EL (cell line): ENCODE results near the gene PIGL.
A peak's percentile ranks its signal among the peaks of the same experiment; 100 is the strongest.
"Not testable (repeated sequence)": the region's sequence is repeated elsewhere in the genome, so short reads cannot be mapped to it uniquely, and the experiment has no call there.

Experiments
- DNase-seq: peaks from one replicate; pipeline ENCODE4 v3.0.0-alpha.2; 2016

The PIGL gene

GRCh38 chr17:16222406-16222805 is 5.4 kb downstream of the PIGL start:
- no peak for DNase-seq

- DNase-seq, result not testable (repeated sequence)
Measured at GRCh38 chr17:16229912-16230561, 13.0 kb downstream of the PIGL start.

- no peak for DNase-seq
Measured at GRCh38 chr17:16232391-16232790, 15.4 kb downstream of the PIGL start.

GRCh38 chr17:16239931-16240330 is 22.9 kb downstream of the PIGL start:
- DNase-seq, result no peak

- DNase-seq, result no peak
Measured at GRCh38 chr17:16241906-16242399, 24.9 kb downstream of the PIGL start.

GRCh38 chr17:16243385-16243784 is 26.4 kb downstream of the PIGL start:
- DNase-seq, result no peak

- peak; percentile 8 for DNase-seq
Measured at GRCh38 chr17:16243801-16244567, 27.0 kb downstream of the PIGL start.

GRCh38 chr17:16247586-16247984 is 30.6 kb downstream of the PIGL start:
- no peak for DNase-seq

GRCh38 chr17:16250635-16251034 is 33.6 kb downstream of the PIGL start:
- DNase-seq, result peak; percentile 35

GRCh38 chr17:16251043-16251442 is 34.0 kb downstream of the PIGL start:
- no peak for DNase-seq

GRCh38 chr17:16251556-16251955 is 34.5 kb downstream of the PIGL start:
- DNase-seq, result no peak

- no peak for DNase-seq
Measured at GRCh38 chr17:16254773-16255400, 37.9 kb downstream of the PIGL start.

GRCh38 chr17:16255481-16255921 is 38.5 kb downstream of the PIGL start:
- no peak for DNase-seq

GRCh38 chr17:16258901-16259300 is 41.9 kb downstream of the PIGL start:
- DNase-seq, result no peak

GRCh38 chr17:16259926-16260325 is 42.9 kb downstream of the PIGL start:
- DNase-seq, result no peak

GRCh38 chr17:16261049-16261448 is 44.0 kb downstream of the PIGL start:
- no peak for DNase-seq

- no peak for DNase-seq
Measured at GRCh38 chr17:16262201-16262600, 45.2 kb downstream of the PIGL start.

GRCh38 chr17:16267174-16267573 is 50.2 kb downstream of the PIGL start:
- no peak for DNase-seq

GRCh38 chr17:16269658-16270057 is 52.6 kb downstream of the PIGL start:
- peak; percentile 63 for DNase-seq

- no peak for DNase-seq
Measured at GRCh38 chr17:16272111-16272840, 55.3 kb downstream of the PIGL start.

- DNase-seq, result peak; percentile 48
Measured at GRCh38 chr17:16273499-16273898, 56.5 kb downstream of the PIGL start.

- no peak for DNase-seq
Measured at GRCh38 chr17:16273929-16274339, 56.9 kb downstream of the PIGL start.

GRCh38 chr17:16275024-16275423 is 58.0 kb downstream of the PIGL start:
- DNase-seq, result no peak
